ENCODE measurements around the gene S100A6.
A peak's percentile ranks its signal among the peaks of the same experiment; 100 is the strongest.
"Not testable (repeated sequence)": the region's sequence is repeated elsewhere in the genome, so short reads cannot be mapped to it uniquely, and the experiment has no call there.

The S100A6 gene

DNA sequence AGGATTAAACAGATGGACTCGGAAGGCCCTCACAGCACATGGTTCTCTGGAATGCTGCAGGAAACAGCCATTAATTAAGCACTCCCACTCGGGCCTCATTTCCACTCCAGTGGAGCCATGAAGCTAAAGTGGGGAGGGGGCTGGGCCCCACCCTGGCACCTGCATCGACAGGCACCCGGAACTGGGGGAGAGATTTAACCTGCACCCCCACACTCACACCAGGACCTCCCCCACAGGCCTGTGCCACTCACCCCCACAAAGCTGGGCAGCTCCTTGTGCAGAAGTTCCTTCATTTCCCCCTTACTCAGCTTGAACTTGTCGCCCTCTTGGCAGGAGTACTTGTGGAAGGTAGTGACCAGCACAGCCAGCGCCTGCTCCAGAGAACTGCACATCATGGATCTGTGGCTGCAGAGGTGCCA lies 27.7 kb upstream of the S100A6 start:
- DNase-seq, result no peak

- DNase-seq, result not testable (repeated sequence)
Observed at GRCh38 chr1:153562021-153562420, 26.2 kb upstream of the S100A6 start.

GRCh38 chr1:153561466-153561985 lies 25.7 kb upstream of the S100A6 start:
- no peak for DNase-seq

DNA sequence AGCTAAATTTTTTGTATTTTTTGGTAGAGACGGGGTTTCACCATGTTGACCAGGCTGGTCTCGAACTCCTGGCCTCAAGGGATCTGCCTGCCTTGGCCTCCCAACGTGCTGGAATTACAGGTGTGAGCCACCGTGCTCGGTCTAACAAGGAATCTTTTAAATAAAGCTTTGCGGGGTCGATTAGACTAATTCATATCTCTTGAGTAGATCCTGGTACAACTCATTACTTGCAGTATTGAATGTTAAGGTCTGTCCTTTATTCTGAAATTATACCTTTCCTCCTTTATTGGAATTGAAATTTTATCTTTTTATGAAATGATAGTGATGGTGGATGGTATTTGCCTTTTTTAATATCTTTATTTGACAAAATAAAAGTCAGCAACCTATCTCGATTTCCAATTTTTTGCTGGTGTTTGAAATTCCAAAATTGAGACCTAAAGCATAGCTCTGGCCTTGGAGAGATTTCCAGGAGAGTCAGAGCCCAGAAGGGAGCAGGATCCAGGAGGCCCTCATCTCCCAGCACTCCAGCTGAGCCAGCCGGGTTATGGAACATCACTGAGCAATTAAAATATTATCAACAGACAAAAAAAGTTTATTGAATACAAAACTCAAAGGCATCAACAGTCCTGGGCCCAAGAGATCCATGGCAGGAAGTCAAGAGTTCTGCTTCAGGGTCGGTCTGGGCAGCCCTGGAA lies 25.1 kb upstream of the S100A6 start:
- no peak for DNase-seq

GRCh38 chr1:153560241-153560640 lies 24.4 kb upstream of the S100A6 start:
- DNase-seq, result no peak

DNA sequence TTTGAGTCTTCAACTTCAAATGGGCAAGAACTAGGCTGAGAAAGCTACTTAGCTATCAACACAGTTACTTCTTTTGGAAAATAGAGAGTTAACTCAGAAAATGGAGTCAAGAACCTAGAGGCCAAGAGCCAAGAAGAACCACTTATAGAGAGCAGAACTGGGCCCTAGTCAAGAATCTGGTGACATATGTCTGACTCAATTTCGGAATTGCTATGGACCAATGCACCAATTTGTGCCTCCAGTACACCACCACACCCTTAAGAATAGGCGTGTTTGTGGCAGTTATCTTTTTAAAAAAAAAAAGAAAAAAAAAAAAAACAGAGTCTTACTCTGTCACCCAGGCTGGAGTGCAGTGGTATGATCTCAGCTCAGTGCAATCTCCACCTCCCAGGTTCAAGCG lies 22.1 kb upstream of the S100A6 start:
- no peak for DNase-seq

DNA sequence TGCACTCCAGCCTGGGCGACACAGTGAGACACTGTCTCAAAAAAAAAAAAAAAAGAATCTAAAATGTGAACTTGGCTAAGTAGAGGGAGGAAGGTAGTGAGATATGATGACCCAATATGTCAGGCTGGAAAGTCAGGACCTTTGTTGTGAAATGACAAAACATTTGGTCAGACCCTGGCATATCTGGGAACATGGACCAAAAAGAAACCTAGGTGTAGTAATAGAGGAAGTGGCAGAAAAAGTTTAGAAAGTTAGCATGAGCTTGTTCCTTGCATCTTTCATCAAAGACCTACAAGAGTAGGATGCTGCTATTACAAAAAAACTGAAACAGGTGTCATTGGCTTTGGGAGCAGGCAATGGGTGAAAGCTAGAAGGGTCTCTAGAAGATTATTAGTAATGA lies 20.6 kb upstream of the S100A6 start:
- DNase-seq, result no peak

DNA sequence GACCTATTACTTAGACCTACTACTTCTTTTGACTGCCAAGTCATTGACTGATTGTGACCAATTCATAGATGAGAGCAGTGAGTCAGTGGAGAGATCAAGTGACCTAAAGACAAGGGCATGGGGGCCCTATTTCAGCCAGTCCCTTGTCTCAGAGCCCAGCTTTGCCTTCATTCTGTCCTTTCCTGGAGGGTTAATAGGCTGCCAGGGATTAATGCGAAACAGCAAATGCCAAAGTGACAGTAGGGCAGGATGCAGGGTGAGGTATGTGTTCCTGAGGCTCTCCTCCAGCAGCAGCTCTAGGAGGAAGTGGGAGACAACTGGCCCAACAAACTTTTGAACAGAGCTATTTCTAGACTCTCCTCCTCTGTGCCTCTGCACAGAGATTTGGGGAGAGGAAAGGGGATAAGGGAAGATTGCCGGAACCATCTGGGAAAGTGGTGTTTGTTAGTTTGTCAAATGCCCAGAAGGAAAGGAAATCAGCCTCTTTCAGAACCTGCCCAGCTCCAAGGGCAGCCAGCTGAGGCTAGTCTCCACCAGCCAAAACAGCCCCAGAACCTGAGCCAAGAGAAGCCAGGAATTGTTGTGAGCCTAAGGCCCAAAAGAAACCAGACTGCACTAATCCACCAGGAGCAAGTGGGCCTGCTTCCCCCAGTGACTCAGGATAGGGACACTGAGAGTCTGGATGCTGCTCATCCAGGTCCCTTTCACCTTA lies 18.2 kb upstream of the S100A6 start:
- no peak for DNase-seq

DNA sequence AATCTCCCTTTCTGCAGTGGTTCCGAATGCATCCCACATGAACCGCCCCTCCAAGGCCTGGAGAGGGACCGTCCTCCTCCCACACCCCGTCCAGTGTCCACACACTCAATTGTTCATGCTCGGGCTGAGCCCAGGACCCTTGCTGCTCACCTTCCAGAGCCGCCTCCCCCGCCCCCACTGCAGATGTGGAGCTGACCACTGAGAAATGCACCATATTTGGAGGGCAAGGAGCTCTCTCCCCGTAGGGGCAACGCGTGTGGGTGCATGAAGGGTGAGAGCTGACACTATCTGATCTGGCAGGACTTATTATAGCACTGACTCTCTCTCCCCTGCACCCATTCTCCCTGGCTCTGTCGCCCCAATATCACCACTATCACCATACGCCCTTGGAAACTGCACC lies 17.3 kb upstream of the S100A6 start:
- no peak for DNase-seq

- no peak for DNase-seq
Observed at GRCh38 chr1:153552335-153552734, 16.5 kb upstream of the S100A6 start.

DNA sequence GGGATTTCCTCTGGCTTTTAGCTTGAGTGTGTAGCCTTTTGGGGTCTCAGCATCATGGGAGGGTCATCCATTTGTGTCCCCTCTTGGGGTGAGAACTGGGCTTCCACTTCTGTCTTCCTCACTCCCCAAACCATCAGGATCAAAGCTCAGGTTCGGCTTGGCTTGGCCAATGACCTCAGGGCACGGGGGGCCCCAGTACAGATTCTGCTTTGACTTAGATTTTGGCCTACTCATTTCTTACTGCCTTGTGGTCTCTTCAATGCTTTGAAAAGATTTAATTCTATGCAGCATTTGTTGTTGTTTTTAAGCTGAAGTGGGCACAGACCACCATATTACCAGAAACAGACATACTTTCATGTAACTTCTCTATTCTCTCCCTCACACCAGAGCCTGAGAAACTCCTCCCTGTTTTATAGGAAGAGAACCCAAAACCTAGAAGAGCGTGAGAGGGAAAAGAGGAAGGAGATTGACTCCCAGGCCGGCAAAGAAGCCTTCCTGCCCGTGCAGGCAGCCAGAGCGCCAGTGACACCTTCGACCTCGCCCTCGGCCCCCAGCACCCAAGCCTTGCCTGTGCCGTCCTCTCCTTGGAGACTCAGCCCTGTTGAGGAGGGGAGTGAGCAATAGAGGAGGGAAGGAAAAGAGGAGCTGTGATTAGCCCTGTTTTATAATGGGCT lies 15.2 kb upstream of the S100A6 start:
- no peak for DNase-seq

DNA sequence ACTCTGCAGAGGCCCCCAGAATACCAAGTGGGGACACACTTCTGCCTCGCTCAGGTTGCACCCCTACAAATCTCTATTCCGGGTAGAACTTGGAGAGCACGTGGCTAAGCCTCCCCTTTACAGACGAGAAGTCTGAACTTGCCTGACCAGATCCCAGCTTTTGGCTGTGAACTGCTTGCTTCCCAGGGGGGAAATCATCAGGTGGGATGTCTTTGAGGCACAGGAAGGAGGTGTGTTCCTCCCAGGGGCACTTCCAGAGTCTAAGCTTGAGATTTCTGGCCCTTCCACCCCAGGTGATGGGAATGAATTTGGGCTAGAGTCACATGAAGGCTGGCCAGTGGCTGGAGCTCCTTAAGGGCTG lies 14.6 kb upstream of the S100A6 start:
- no peak for DNase-seq

GRCh38 chr1:153549741-153550397 lies 14.1 kb upstream of the S100A6 start:
- no peak for DNase-seq

GRCh38 chr1:153548722-153549688 lies 13.2 kb upstream of the S100A6 start, which contains the start of gene S100A3:
Gene S100A3, minus strand, starts transcription at chr1:153549258. Its CDS starts 773 bp downstream, at chr1:153548485.
- no peak for DNase-seq

DNA sequence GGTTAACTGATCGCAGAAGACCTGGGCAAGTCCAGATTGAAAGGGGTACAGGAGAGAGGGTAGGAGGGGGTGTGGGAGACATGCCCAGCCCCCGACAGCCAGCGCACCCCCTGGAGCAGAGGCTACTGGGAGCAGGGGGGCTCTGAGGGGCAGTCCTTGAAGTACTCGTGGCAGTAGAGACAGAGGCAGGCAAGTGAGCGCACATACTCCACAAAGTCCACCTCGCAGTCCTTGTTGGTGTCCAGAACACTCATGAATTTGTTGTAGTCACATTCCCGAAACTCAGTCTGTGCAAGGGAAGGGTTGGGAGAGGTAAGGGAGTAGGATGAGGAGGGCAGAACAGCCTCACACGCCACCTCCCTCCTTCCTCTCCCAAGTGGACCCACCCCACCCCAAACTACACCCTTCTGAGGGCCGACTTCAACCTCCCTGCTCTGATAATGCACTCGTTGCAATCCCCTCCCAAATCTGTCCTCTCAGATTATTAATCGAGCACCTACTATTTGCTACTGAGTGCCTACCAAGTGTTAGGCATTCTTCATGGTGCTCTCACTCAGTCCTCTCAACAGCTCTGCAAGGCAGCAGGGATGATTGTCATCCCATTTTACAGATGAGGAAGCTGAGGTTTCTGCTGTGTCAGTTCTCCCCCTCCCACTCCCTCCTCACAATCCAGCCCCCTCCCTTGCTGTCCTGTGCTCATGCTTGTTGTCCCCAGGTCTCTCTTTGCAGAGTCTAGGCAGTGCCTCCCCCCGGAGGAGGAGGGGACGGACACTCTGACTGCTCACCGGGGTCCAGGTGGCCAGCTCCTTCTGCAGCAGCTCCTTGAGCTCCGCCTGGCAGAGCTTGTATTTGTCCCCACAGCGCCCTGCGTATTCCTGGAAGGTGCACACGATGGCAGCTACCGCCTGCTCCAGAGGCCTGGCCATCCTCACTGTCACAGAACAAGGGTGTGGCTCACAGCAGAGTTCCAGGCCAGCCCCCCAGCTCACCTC lies 12.1 kb upstream of the S100A6 start:
- DNase-seq, result no peak

DNA sequence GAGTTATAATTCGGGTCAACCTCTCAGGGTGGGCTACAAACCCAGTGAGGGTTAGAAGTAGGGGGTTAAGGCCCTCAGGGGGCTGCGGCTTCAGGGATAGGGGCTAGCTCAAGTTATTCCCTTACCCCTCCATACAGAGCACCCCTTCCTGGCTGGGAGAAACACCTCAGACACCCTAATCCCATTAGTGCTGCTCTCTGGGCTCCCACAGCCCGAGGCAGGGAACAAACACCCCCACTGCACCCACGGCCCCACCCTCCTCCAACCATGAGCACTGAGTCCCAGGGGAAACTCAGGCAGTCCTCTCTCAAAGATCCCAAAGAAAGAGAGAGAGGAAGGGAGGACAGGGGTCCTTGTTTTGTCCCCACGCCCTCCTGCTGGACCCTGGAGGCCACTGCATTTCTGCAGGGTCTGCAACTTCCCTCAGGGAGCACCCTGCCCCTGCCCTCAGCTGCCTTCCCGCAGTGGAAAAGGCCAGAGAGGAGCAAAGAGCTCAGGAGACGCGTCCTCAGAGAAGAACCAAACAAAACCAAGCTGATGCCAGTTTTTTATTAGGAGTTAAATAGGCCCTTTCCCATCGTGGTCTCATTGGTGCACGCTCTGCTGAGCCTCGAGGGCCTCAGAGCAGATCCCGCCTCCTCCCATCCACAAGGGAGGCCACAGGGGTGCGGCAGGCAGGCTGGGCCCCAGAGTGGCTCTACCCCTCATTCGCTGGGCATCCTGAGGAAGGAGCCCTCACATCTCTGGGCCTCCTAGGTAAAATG lies 11.2 kb upstream of the S100A6 start:
- no peak for DNase-seq

- no peak for DNase-seq
Observed at GRCh38 chr1:153546371-153546770, 10.6 kb upstream of the S100A6 start.

DNA sequence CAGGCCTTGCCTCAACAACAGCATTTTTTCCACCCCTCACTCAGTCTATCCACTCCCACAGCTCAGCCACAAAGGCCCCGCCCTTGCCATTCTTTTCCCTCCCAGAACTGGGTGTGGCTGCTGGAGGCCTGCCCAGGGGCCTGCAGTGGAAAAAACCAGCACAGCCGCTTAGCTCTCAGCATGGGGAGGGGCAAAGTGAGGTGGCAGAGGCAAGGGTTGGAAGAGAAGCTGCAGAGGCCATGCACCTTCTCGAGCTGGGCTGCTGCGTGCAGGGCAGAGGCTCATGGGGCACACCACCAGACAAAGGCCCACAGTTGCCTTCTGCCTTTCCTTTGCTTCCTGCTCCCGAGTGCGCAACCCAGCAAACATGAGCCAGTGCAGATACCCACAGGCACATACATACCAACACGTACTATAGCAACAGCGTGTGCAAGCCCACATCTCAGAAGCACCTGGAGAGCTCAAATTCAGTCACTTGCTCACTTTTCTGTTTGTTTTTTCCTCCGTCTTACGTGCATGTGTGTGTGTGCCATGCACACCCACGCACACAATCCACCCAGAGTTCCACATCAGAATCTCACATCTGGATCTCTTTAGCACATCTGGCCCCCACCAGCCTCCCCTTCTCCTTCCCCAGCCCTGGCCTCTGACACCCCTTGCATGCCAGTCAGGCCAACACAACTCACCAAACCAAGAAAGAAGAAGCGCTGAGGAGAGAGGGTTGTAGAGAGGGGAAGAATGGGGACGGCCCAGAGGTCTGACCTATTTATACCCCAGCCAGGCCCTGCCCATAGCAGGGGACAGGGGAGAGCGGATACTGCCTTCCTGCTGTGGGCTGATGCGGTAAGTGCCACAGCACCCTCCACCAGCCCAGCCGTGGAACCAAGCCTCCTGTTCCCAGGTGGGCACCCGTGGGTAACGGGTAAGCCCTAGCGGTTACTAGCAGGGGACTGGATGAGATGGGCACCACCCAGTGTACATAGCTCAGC lies 9.6 kb upstream of the S100A6 start, which contains the start of gene S100A4:
S100A4 (minus strand) TSS at position 740 of the 989 bp plus-strand sequence. CDS start 1,012 bp downstream, outside the sequence.
- peak; percentile 34 for DNase-seq
